Ectodermal cell (in vitro differentiated cells): ENCODE measurements around the gene SHANK2. TPM values are rescaled to one million over a fixed set of nuclear protein-coding genes. Genes with fewer than 3 reads are reported as not detected.
A peak's percentile ranks its signal among the peaks of the same experiment; 100 is the strongest.

ENCODE experiments used
- H3K27ac ChIP-seq: 2 replicates; pipeline ENCODE4 v1.7.0; 2013; ENCODE audit warnings: mild to moderate bottlenecking, low read depth, low read length; ENCODE audit not compliant: insufficient read depth, poor library complexity, severe bottlenecking
- H3K27me3 ChIP-seq: 2 replicates; pipeline ENCODE4 v1.7.0; 2013; ENCODE audit warnings: mild to moderate bottlenecking, low read length; ENCODE audit not compliant: insufficient read depth, control insufficient read depth, poor library complexity, severe bottlenecking
- H3K36me3 ChIP-seq: one replicate; pipeline ENCODE4 v1.7.0; 2013; ENCODE audit warnings: low read length; ENCODE audit not compliant: control insufficient read depth, insufficient read depth
- H3K4me1 ChIP-seq: one replicate; pipeline ENCODE4 v1.7.0; 2013; ENCODE audit warnings: low read length; ENCODE audit not compliant: control insufficient read depth, insufficient read depth
- H3K4me3 ChIP-seq: 2 replicates; pipeline ENCODE4 v1.7.0; 2013; ENCODE audit warnings: low read depth, low read length, control low read depth; ENCODE audit not compliant: insufficient read depth
- H3K9me3 ChIP-seq: 2 replicates; pipeline ENCODE4 v1.7.0; 2013; ENCODE audit warnings: mild to moderate bottlenecking, low read length, moderate library complexity; ENCODE audit not compliant: control insufficient read depth
- WGBS, 2 experiments: methylation state at CpG; one replicate each; pipeline ENCODE4 v1.1.7; 2013; ENCODE audit warnings: missing lambda C conversion rate in 2 of 2; 5-methylcytosine and 5-hydroxymethylcytosine counted together
- polyA plus RNA-seq, 4 experiments: library from polyadenylated mRNA; stranded (reverse); fragments of 50-300 nt; gene quantifications; one replicate each; pipeline ENCODE4 v1.2.3, GENCODE V29; 2013

The SHANK2 gene
- 6.8 TPM for polyA plus RNA-seq (2013, experiment 1 of 4)
- polyA plus RNA-seq (2013, experiment 2 of 4): 5.9 TPM
- polyA plus RNA-seq (2013, experiment 3 of 4): 5.6 TPM
- 6.2 TPM for polyA plus RNA-seq (2013, experiment 4 of 4)

- no peaks in the 10 kb centered on the region for H3K9me3 ChIP-seq
- peak within 1 kb of the TSS; percentile 61 for H3K4me3 ChIP-seq
- WGBS, 2 experiments: 0 to 1% methylated on average over 70 of the region's 70 CpGs
- H3K4me1 ChIP-seq: peaks cover 18% of the 10 kb centered on the region
- H3K27me3 ChIP-seq: peaks cover 71% of the 10 kb centered on the region
- H3K36me3 ChIP-seq: no peaks in the 10 kb centered on the region
- H3K27ac ChIP-seq: no peak within 1 kb of the TSS
These were observed at the start of gene SHANK2 for GRCh38 chr11:71252269-71252769. Gene SHANK2 (minus strand): TSS chr11:71252577. CDS start chr11:71147326, 105,251 bp downstream.

- Histone ChIP-seq H3K27me3 (no peaks in the 10 kb centered on the region), H3K4me1 (no peaks in the 10 kb centered on the region), H3K9me3 (no peaks in the 10 kb centered on the region), H3K27ac (no peak overlapping the region), H3K4me3 (no peak overlapping the region), H3K36me3 (no peaks in the 10 kb centered on the region)
- 82 to 84% methylated on average over 17 of the region's 17 CpGs for WGBS, 2 experiments
These were observed 49.6 kb upstream of the SHANK2 start for GRCh38 chr11:71301858-71302533.

- Histone ChIP-seq H3K4me3 (no peak overlapping the region), H3K27ac (no peak overlapping the region), H3K27me3 (no peaks in the 10 kb centered on the region), H3K36me3 (no peaks in the 10 kb centered on the region), H3K4me1 (no peaks in the 10 kb centered on the region), H3K9me3 (no peaks in the 10 kb centered on the region)
- WGBS, 2 experiments: 92% methylated on average over 19 of the region's 19 CpGs
These were observed 48.9 kb upstream of the SHANK2 start for GRCh38 chr11:71301046-71301857.

- Histone ChIP-seq H3K4me1 (no peaks in the 10 kb centered on the region), H3K27ac (no peak overlapping the region), H3K36me3 (no peaks in the 10 kb centered on the region), H3K4me3 (no peak overlapping the region), H3K9me3 (no peaks in the 10 kb centered on the region), H3K27me3 (no peaks in the 10 kb centered on the region)
- WGBS, 2 experiments: 91 to 94% methylated on average over 8 of the region's 8 CpGs
These were observed 47.8 kb upstream of the SHANK2 start for GRCh38 chr11:71300187-71300586.

- Histone ChIP-seq H3K4me3 (no peak overlapping the region), H3K27me3 (no peaks in the 10 kb centered on the region), H3K27ac (no peak overlapping the region), H3K9me3 (no peaks in the 10 kb centered on the region), H3K4me1 (no peaks in the 10 kb centered on the region), H3K36me3 (no peaks in the 10 kb centered on the region)
- 94 to 95% methylated on average over 14 of the region's 14 CpGs for WGBS, 2 experiments
These were observed 46.4 kb upstream of the SHANK2 start for GRCh38 chr11:71298761-71299181.

GRCh38 chr11:71298016-71298550 is 45.7 kb upstream of the SHANK2 start:
- Histone ChIP-seq H3K4me1 (no peaks in the 10 kb centered on the region), H3K27ac (no peak overlapping the region), H3K27me3 (no peaks in the 10 kb centered on the region), H3K36me3 (no peaks in the 10 kb centered on the region), H3K9me3 (no peaks in the 10 kb centered on the region), H3K4me3 (no peak overlapping the region)
- 95 to 96% methylated on average over 8 of the region's 8 CpGs for WGBS, 2 experiments

GRCh38 chr11:71294846-71295600 is 42.6 kb upstream of the SHANK2 start:
- Histone ChIP-seq H3K27ac (no peak overlapping the region), H3K4me1 (no peaks in the 10 kb centered on the region), H3K36me3 (no peaks in the 10 kb centered on the region), H3K27me3 (no peaks in the 10 kb centered on the region), H3K9me3 (no peaks in the 10 kb centered on the region), H3K4me3 (no peak overlapping the region)
- 87 to 89% methylated on average over 9 of the region's 9 CpGs for WGBS, 2 experiments

- WGBS, 2 experiments: 89 to 92% methylated on average over 3 of the region's 3 CpGs
- no peak overlapping the region for H3K4me3 ChIP-seq
- no peaks in the 10 kb centered on the region for H3K36me3 ChIP-seq
- H3K27me3 ChIP-seq: no peaks in the 10 kb centered on the region
- no peak overlapping the region for H3K27ac ChIP-seq
- no peaks in the 10 kb centered on the region for H3K4me1 ChIP-seq
- peaks cover 3% of the 10 kb centered on the region for H3K9me3 ChIP-seq
These were observed 41.8 kb upstream of the SHANK2 start for GRCh38 chr11:71293961-71294782.
